ENCODE results near the gene NAALADL2.

Gene NAALADL2

GRCh38 chr3:175208326-175208725, 349.2 kb downstream of the NAALADL2 start:
- H3K27ac ChIP-seq = no peak overlapping the region
- TF ChIP-seq CTCF (IDR thresholded peaks at IDR 0.05) = no peak
- no peaks in the 10 kb centered on the region for H3K27me3 ChIP-seq
- peaks cover 0 to 15% (median 0%) of the 10 kb centered on the region in 4 donors for H3K4me1 ChIP-seq
- H3K4me3 ChIP-seq = no peak overlapping the region
- no peak for DNase-seq
- no peaks in the 10 kb centered on the region for H3K36me3 ChIP-seq
- intact Hi-C loops (cut with DNase I; ENCODE audit: low total_unique reads) = no loop called here
- peaks cover 0 to 5% (median 0%) of the 10 kb centered on the region in 3 donors for H3K9me3 ChIP-seq

- no peak for DNase-seq
- H3K36me3 ChIP-seq = no peaks in the 10 kb centered on the region
- no peak for TF ChIP-seq CTCF (IDR thresholded peaks at IDR 0.05)
- H3K27me3 ChIP-seq = no peaks in the 10 kb centered on the region
- H3K27ac ChIP-seq = no peak overlapping the region
- intact Hi-C loops (cut with DNase I; ENCODE audit: low total_unique reads) = no loop called here
- H3K4me3 ChIP-seq = no peak overlapping the region
- H3K4me1 ChIP-seq = peaks cover 0 to 15% (median 0%) of the 10 kb centered on the region in 4 donors
- H3K9me3 ChIP-seq = no peaks in the 10 kb centered on the region
Observed at GRCh38 chr3:175211466-175211865, 352.3 kb downstream of the NAALADL2 start.

GRCh38 chr3:175212896-175213295, 353.8 kb downstream of the NAALADL2 start:
- Histone ChIP-seq H3K36me3 (no peaks in the 10 kb centered on the region), H3K9me3 (no peaks in the 10 kb centered on the region), H3K4me3 (no peak overlapping the region), H3K27me3 (no peaks in the 10 kb centered on the region), H3K4me1 (peaks cover 0 to 14% (median 0%) of the 10 kb centered on the region in 4 donors), H3K27ac (no peak overlapping the region)
- intact Hi-C loops (cut with DNase I; ENCODE audit: low total_unique reads) = no loop called here
- TF ChIP-seq CTCF (IDR thresholded peaks at IDR 0.05) = no peak
- no peak for DNase-seq

GRCh38 chr3:175214216-175214615, 355.1 kb downstream of the NAALADL2 start:
- Histone ChIP-seq H3K4me1 (peaks cover 0 to 12% (median 0%) of the 10 kb centered on the region in 4 donors), H3K27me3 (no peaks in the 10 kb centered on the region), H3K27ac (no peak overlapping the region), H3K36me3 (no peaks in the 10 kb centered on the region), H3K4me3 (no peak overlapping the region), H3K9me3 (no peaks in the 10 kb centered on the region)
- no peak for DNase-seq
- no peak for TF ChIP-seq CTCF (IDR thresholded peaks at IDR 0.05)
- intact Hi-C loops (cut with DNase I; ENCODE audit: low total_unique reads) = no loop called here

GRCh38 chr3:175215833-175216232, 356.7 kb downstream of the NAALADL2 start:
- intact Hi-C loops (cut with DNase I; ENCODE audit: low total_unique reads) = no loop called here
- Histone ChIP-seq H3K4me1 (peaks cover 0 to 12% (median 0%) of the 10 kb centered on the region in 4 donors), H3K36me3 (no peaks in the 10 kb centered on the region), H3K9me3 (no peaks in the 10 kb centered on the region), H3K4me3 (no peak overlapping the region), H3K27me3 (no peaks in the 10 kb centered on the region), H3K27ac (no peak overlapping the region)
- TF ChIP-seq CTCF (IDR thresholded peaks at IDR 0.05) = no peak
- no peak for DNase-seq

GRCh38 chr3:175222356-175222755, 363.2 kb downstream of the NAALADL2 start:
- no peaks in the 10 kb centered on the region for H3K9me3 ChIP-seq
- TF ChIP-seq CTCF (IDR thresholded peaks at IDR 0.05) = no peak
- no peaks in the 10 kb centered on the region for H3K36me3 ChIP-seq
- no peak overlapping the region for H3K27ac ChIP-seq
- H3K27me3 ChIP-seq = no peaks in the 10 kb centered on the region
- no peak overlapping the region for H3K4me3 ChIP-seq
- H3K4me1 ChIP-seq = peaks cover 0 to under 1% (median 0%) of the 10 kb centered on the region in 4 donors
- intact Hi-C loops (cut with DNase I; ENCODE audit: low total_unique reads) = no loop called here
- no peak for DNase-seq

Data from tibial artery (tissue), 4 donors.